ENCODE results near the gene SENP2. TPM values are rescaled to one million over a fixed set of nuclear protein-coding genes. Genes with fewer than 3 reads are reported as not detected.
"Not testable (repeated sequence)": the region's sequence is repeated elsewhere in the genome, so short reads cannot be mapped to it uniquely, and the experiment has no call there.

Gene SENP2
- total RNA-seq, 2 experiments from 2014 or later, result 29.7 to 31.2 TPM

DNA sequence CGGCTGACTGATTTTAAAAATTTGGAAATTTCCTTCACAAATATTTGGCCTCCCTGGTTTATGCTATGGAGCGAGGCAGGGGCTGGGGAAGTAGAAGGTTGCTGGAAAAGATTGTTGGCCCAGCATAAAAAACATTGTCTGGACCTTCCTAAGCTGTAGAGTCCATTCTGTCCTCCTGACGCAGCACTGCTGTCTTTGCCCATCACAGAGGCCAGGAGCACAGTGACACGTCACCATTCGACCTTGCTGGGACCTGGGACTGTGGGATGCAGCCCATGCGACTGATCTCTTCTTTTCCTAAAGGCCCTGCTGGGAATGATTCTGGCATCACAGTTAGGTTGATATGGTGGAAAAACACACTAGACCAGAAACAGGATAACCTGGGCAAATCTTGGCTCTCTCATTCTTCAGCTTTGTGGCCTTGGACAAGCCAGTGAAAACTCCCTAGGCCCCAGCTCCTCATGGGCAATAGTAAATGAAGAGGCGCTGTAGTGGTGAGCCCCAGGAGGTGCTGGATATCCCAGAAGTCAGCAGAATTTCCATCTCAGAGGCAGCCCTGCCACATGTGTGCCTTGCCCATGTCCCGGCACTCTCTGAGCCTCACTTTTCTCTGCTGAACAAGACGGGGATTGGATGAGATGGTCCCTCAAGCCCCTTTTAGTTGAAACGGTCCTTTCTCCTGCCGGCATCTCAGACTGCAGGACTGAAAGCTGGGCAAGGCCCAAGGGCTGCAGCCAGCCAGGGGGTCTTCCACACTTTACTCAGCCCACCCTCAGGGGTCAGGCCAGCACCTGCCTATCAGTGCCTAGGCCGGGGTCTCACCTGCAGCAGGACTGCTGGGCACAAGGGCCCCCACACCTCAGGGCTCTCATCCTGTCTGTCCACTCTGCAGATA is 69.6 kb downstream of the SENP2 start:
- CTCF ChIA-PET, result no interaction called here
- Mint-ChIP-seq H3K4me3 (no peak overlapping the region), H3K27me3 (no peaks in the 10 kb centered on the region), H3K9me3 (no peaks in the 10 kb centered on the region), H3K27ac (no peak overlapping the region), H3K4me1 (peaks cover 2% of the 10 kb centered on the region), H3K36me3 (ENCODE audit: low read depth) (no peaks in the 10 kb centered on the region)
- POLR2A ChIA-PET, result interaction anchor here (0.6 kb wide), 1 partner anchor 642 kb away, joined by 3 read pairs; no protein-coding TSS in a partner anchor
- no peak for DNase-seq

DNA sequence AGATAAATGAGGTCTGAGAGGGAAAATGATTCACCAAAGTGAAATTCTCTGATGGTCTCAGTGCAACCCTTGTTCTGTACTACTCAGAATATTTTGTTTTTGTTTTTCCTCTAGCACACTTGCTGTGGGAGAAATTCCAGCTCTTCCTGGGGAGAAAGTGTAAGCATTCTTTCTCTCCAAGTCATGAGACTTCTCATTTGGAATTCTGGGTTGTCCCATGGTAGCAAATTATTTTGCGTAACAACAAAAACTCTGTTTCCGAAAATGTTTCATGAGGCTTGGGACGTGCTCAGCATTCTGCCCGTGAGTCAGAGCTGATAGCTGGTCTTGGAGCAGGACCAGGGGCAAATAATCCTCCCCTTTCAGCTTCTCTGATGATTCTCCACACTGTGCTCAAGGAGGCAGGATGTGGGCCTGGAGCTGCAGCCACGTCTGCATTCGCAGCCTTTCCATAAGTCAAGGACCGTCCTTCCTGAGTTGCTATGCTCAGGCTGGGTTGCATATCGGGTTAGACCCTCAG is 70.3 kb downstream of the SENP2 start:
- Mint-ChIP-seq H3K4me3 (no peak overlapping the region), H3K27me3 (no peaks in the 10 kb centered on the region), H3K4me1 (peaks cover 2% of the 10 kb centered on the region), H3K27ac (no peak overlapping the region), H3K36me3 (ENCODE audit: low read depth) (no peaks in the 10 kb centered on the region), H3K9me3 (no peaks in the 10 kb centered on the region)
- ChIA-PET POLR2A (interaction anchor here (0.6 kb wide), 1 partner anchor 642 kb away, joined by 3 read pairs; no protein-coding TSS in a partner anchor), CTCF (no interaction called here)
- no peak for DNase-seq

DNA sequence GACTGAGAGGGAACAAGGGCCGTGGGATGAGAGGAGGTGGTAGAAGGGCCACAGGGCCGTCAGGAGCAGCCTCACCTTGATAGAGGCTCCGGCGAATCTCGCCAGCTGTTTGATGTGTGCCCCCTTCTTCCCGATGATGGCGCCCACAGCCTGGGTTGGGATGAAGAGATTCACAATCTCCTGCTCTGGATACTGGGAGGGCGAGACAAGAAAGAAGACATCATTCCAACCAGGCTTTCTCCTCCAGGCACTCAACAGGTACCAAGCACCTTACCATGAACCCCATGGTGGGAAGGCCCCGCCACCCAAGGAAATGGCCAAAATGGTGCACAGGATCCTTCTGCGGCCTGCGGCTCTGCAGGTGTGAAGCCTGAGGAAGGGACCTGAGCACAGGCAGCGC is 71.1 kb downstream of the SENP2 start:
- POLR2A ChIA-PET, result no interaction called here
- Mint-ChIP-seq H3K4me1 (peaks cover 2% of the 10 kb centered on the region), H3K27me3 (no peaks in the 10 kb centered on the region), H3K9me3 (no peaks in the 10 kb centered on the region), H3K4me3 (no peak overlapping the region), H3K36me3 (ENCODE audit: low read depth) (no peaks in the 10 kb centered on the region), H3K27ac (no peak overlapping the region)
- CTCF ChIA-PET, result no interaction called here
- DNase-seq, result no peak

DNA sequence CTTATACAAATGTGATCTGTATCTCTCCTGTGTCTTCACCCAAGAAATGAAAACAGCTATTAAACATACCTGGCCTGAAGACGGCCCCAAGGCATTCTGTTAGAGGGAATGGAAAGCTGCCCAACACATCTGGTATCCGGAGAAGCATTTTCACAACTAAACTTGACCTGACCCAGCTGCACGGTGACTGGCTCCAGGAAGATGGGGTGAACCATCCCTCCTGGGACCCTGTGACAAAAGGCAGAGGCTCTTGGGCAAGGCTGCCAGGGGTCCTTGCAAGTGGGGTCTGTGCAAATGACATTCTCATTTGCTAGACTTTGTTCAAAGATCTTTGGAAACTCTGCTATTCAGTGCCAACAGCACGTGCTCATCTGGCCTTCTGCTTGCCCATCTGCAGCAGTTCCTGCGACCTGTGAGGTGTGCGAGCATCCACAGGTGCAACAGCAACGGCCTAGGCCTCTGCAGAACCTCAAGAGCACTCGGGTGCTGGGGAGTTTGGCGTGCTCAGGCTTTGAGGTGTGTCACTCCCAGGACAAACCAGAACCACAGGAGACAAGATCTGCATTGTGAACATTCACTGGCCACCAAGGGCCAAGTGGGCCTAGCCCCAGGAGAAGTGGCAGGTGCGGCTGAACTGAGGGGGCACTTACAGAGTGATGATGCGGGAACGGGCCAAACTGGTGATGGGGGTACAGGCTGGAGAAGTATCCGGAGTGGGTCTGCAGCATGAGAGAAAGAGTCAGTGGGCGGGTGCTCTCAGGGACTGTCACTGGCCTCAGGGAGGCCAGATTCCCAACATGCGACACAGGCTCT is 71.8 kb downstream of the SENP2 start:
- Mint-ChIP-seq H3K9me3 (no peaks in the 10 kb centered on the region), H3K36me3 (ENCODE audit: low read depth) (no peaks in the 10 kb centered on the region), H3K4me1 (peaks cover 2% of the 10 kb centered on the region), H3K27ac (no peak overlapping the region), H3K27me3 (peaks cover 2% of the 10 kb centered on the region), H3K4me3 (no peak overlapping the region)
- CTCF ChIA-PET, result no interaction called here
- POLR2A ChIA-PET, result no interaction called here
- DNase-seq, result no peak

DNA sequence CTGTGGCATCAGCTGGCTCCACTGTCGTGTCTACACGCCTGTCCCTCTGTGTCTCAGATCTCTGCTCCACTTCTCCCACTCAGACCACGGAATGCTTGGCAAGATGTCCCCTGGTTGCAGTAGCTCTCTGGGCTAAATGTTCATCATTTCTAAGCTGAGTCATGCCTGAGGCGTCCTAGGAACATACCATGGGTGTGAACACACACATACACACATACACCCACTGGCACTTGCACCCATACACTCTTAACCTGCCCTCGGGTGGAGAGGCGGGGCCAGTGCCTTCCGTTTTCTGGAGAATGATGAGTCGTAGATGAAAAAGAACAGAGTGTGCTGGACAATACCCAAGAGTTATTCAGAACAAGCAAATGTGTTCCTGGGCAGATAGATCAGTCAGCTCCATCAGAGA is 72.4 kb downstream of the SENP2 start:
- H3K9me3 Mint-ChIP-seq, result no peaks in the 10 kb centered on the region
- peaks cover 2% of the 10 kb centered on the region for H3K4me1 Mint-ChIP-seq
- no peak for DNase-seq
- H3K36me3 Mint-ChIP-seq (ENCODE audit: low read depth), result no peaks in the 10 kb centered on the region
- H3K27ac Mint-ChIP-seq, result no peak overlapping the region
- POLR2A ChIA-PET, result no interaction called here
- H3K27me3 Mint-ChIP-seq, result peaks cover 8% of the 10 kb centered on the region
- CTCF ChIA-PET, result interaction anchor here (1.9 kb wide), 1 partner anchor 12 kb away, joined by 4 read pairs; no protein-coding TSS in a partner anchor
- H3K4me3 Mint-ChIP-seq, result no peak overlapping the region

GRCh38 chr3:185658943-185659342 is 72.8 kb downstream of the SENP2 start:
- no peak overlapping the region for H3K4me3 Mint-ChIP-seq
- POLR2A ChIA-PET, result no interaction called here
- DNase-seq, result no peak
- no peaks in the 10 kb centered on the region for H3K36me3 Mint-ChIP-seq (ENCODE audit: low read depth)
- H3K9me3 Mint-ChIP-seq, result no peaks in the 10 kb centered on the region
- no peak overlapping the region for H3K27ac Mint-ChIP-seq
- H3K27me3 Mint-ChIP-seq, result peaks cover 10% of the 10 kb centered on the region
- peaks cover 2% of the 10 kb centered on the region for H3K4me1 Mint-ChIP-seq
- CTCF ChIA-PET, result interaction anchor here (0.6 to 3.0 kb wide), 3 partner anchors 12 to 388 kb away, joined by 3 to 19 read pairs (median 4); no protein-coding TSS in a partner anchor

DNA sequence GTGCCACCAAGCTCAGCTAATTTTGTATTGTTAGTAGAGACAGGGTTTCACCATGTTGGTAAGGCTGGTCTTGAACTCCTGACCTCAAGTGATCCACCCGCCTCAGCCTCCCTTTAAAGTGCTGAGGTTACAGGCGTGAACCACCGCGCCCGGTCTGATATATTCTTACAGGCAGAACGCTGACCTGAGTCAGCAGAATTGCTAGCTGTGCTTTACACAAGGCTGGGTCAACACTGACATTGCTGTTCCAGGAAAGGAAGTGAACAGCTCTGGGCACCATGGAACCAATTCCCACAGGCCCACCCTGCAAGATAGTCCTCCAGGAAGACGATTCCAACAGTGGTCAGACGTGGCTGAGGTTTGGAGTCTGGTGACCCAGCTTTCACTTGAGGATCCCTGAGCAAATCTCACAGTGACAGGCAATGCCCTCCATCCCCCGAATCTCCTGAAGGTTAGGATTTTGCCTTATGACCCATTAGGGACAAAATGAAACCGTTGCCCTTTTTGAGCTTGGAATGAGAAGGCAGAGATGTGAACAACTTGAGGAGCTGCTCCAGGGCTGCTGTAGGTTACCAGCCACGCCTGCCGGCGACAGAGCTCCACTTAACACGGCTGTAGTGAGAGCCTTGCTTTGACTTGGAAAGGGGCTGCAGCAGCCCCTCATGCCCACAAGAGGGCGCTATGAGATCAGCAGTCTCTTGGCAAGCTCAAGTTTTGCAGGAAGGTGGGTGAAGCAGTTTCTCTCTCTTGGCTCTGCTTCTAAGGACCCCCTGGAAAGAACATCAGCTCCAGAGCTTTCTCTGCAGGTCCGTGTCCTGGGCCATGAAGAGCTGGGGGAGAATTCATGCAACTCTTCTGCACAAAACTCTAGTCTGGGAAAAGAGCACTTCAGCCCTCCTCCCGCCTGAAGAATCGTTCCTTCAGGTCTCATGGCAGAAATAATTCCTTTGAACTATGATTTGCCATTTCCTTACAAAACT is 74.1 kb downstream of the SENP2 start:
- ChIA-PET POLR2A (interaction anchor here (0.6 kb wide), 1 partner anchor 1266 kb away, joined by 4 read pairs; no protein-coding TSS in a partner anchor), CTCF (interaction anchor here (0.5 to 3.0 kb wide), 21 partner anchors 9 to 357 kb away, joined by 3 to 19 read pairs (median 4); no protein-coding TSS in a partner anchor)
- peak; percentile 77 for DNase-seq
- Mint-ChIP-seq H3K4me1 (peaks cover 2% of the 10 kb centered on the region), H3K27ac (no peak overlapping the region), H3K9me3 (no peaks in the 10 kb centered on the region), H3K36me3 (ENCODE audit: low read depth) (no peaks in the 10 kb centered on the region), H3K27me3 (peaks cover 17% of the 10 kb centered on the region), H3K4me3 (no peak overlapping the region)

- H3K36me3 Mint-ChIP-seq (ENCODE audit: low read depth); POLR2A ChIA-PET; H3K4me1 Mint-ChIP-seq; H3K4me3 Mint-ChIP-seq; DNase-seq; H3K9me3 Mint-ChIP-seq; H3K27ac Mint-ChIP-seq: not testable (repeated sequence)
- CTCF ChIA-PET, result interaction anchor here (0.9 to 3.0 kb wide), 6 partner anchors 11 to 35 kb away, joined by 3 to 19 read pairs (median 6); no protein-coding TSS in a partner anchor
- H3K27me3 Mint-ChIP-seq, result peaks cover 17% of the 10 kb centered on the region
Measured at GRCh38 chr3:185661296-185661695, 75.2 kb downstream of the SENP2 start.

GRCh38 chr3:185661772-185662171 is 75.7 kb downstream of the SENP2 start:
- Mint-ChIP-seq H3K36me3 (ENCODE audit: low read depth) (no peaks in the 10 kb centered on the region), H3K4me3 (no peak overlapping the region)
- CTCF ChIA-PET, result interaction anchor here (0.8 to 3.0 kb wide), 3 partner anchors 10 to 35 kb away, joined by 4 to 19 read pairs (median 4); no protein-coding TSS in a partner anchor

DNA sequence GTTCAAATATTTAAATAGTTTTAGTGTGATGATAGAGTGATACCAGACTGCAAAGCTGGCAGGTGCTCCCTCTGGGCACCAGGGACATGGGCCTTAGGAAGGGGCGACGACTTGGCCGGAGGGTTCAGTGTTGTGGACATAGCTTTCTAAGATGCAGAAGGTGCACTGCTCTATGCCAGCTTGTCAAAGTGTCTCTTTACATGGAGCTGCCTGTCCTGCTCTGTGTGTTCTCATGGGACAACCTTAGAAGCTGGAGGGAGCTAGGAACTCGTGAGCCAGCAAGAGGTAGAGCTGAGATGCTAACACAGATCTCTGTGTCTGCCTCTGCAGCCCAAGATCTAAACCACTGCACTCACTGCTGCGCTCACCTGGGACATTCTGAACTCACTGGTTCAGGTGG is 77.8 kb downstream of the SENP2 start:
- H3K27ac Mint-ChIP-seq, result no peak overlapping the region
- H3K27me3 Mint-ChIP-seq, result peaks cover 23% of the 10 kb centered on the region
- H3K9me3 Mint-ChIP-seq, result no peaks in the 10 kb centered on the region
- no peaks in the 10 kb centered on the region for H3K36me3 Mint-ChIP-seq (ENCODE audit: low read depth)
- POLR2A ChIA-PET, result no interaction called here
- H3K4me3 Mint-ChIP-seq, result no peak overlapping the region
- DNase-seq, result no peak
- CTCF ChIA-PET, result no interaction called here
- H3K4me1 Mint-ChIP-seq, result peaks cover 2% of the 10 kb centered on the region

More at GRCh38 chr3:185661772-185662171, 75.7 kb downstream of the SENP2 start:
- POLR2A ChIA-PET, result no interaction called here
- Mint-ChIP-seq H3K9me3 (no peaks in the 10 kb centered on the region), H3K27me3 (peaks cover 17% of the 10 kb centered on the region), H3K27ac (no peak overlapping the region), H3K4me1 (peaks cover 2% of the 10 kb centered on the region)
- DNase-seq, result no peak

GRCh38 chr3:185667574-185667973 is 81.5 kb downstream of the SENP2 start:
- ChIA-PET POLR2A (no interaction called here), CTCF (no interaction called here)
- Mint-ChIP-seq H3K9me3 (no peaks in the 10 kb centered on the region), H3K4me1 (no peaks in the 10 kb centered on the region), H3K36me3 (ENCODE audit: low read depth) (no peaks in the 10 kb centered on the region), H3K27me3 (peaks cover 23% of the 10 kb centered on the region), H3K4me3 (no peak overlapping the region), H3K27ac (no peak overlapping the region)
- DNase-seq, result no peak

All from activated CD4-positive, alpha-beta T cell treated with anti-CD3 and anti-CD28 coated beads, Interleukin-2, amount 10 ng/mL, durations not matched to agents 7 days and 5 days (primary cell).